ENCODE measurements around the gene GBP1. TPM values are rescaled to one million over a fixed set of nuclear protein-coding genes. Genes with fewer than 3 reads are reported as not detected.
"Not testable (repeated sequence)": the region's sequence is repeated elsewhere in the genome, so short reads cannot be mapped to it uniquely, and the experiment has no call there.

GBP1 gene
- total RNA-seq, 1 experiment from 2014 or later: 10.4 TPM

- no peak for DNase-seq (ENCODE audit: unreplicated experiment)
- Mint-ChIP-seq H3K4me3 (ENCODE audit: unreplicated experiment) (no peak overlapping the region), H3K4me1 (ENCODE audit: insufficient read depth, unreplicated experiment) (no peaks in the 10 kb centered on the region), H3K36me3 (ENCODE audit: insufficient read depth, unreplicated experiment) (peaks cover 42% of the 10 kb centered on the region), H3K9me3 (ENCODE audit: unreplicated experiment) (no peaks in the 10 kb centered on the region), H3K27me3 (ENCODE audit: insufficient read depth, unreplicated experiment) (no peaks in the 10 kb centered on the region), H3K27ac (ENCODE audit: low read depth, unreplicated experiment) (no peak overlapping the region)
- TF ChIP-seq CTCF (IDR thresholded peaks at IDR 0.05; ENCODE audit: unreplicated experiment): no peak
- BruUV-seq (replicated peaks): no TSS peak
- ChIA-PET CTCF (no interaction called here), POLR2A (interaction anchor here (0.9 kb wide), 1 partner anchor 14 kb away, joined by 5 read pairs; the partner anchor contains the start of gene GBP1)
- intact Hi-C loops (cut with micrococcal nuclease): no loop called here
These were observed 14.4 kb downstream of the GBP1 start for GRCh38 chr1:89050649-89051033.

- H3K9me3 Mint-ChIP-seq (ENCODE audit: unreplicated experiment); H3K4me1 Mint-ChIP-seq (ENCODE audit: insufficient read depth, unreplicated experiment); CTCF ChIA-PET; H3K4me3 Mint-ChIP-seq (ENCODE audit: unreplicated experiment); DNase-seq (ENCODE audit: unreplicated experiment); H3K27ac Mint-ChIP-seq (ENCODE audit: low read depth, unreplicated experiment); H3K27me3 Mint-ChIP-seq (ENCODE audit: insufficient read depth, unreplicated experiment); BruUV-seq (replicated peaks); intact Hi-C loops (cut with micrococcal nuclease): not testable (repeated sequence)
- POLR2A ChIA-PET: interaction anchor here (0.9 kb wide), 1 partner anchor 15 kb away, joined by 5 read pairs; the partner anchor contains the start of gene GBP1
- peaks cover 37% of the 10 kb centered on the region for H3K36me3 Mint-ChIP-seq (ENCODE audit: insufficient read depth, unreplicated experiment)
These were observed 14.9 kb downstream of the GBP1 start for GRCh38 chr1:89049901-89050648.

GRCh38 chr1:89049187-89049586 lies 15.8 kb downstream of the GBP1 start:
- BruUV-seq (replicated peaks); H3K27ac Mint-ChIP-seq (ENCODE audit: low read depth, unreplicated experiment); intact Hi-C loops (cut with micrococcal nuclease); DNase-seq (ENCODE audit: unreplicated experiment); H3K4me3 Mint-ChIP-seq (ENCODE audit: unreplicated experiment); H3K9me3 Mint-ChIP-seq (ENCODE audit: unreplicated experiment); H3K27me3 Mint-ChIP-seq (ENCODE audit: insufficient read depth, unreplicated experiment); H3K4me1 Mint-ChIP-seq (ENCODE audit: insufficient read depth, unreplicated experiment): not testable (repeated sequence)
- ChIA-PET CTCF (interaction anchor here (0.7 kb wide), 1 partner anchor 407 kb away, joined by 3 read pairs; no protein-coding TSS in a partner anchor), POLR2A (interaction anchor here (0.6 kb wide), 1 partner anchor 27 kb away, joined by 3 read pairs; no protein-coding TSS in a partner anchor)
- peaks cover 34% of the 10 kb centered on the region for H3K36me3 Mint-ChIP-seq (ENCODE audit: insufficient read depth, unreplicated experiment)

GRCh38 chr1:89047734-89048133 lies 17.3 kb downstream of the GBP1 start:
- H3K9me3 Mint-ChIP-seq (ENCODE audit: unreplicated experiment): peaks cover 5% of the 10 kb centered on the region
- no peak for TF ChIP-seq CTCF (IDR thresholded peaks at IDR 0.05; ENCODE audit: unreplicated experiment)
- no TSS peak for BruUV-seq (replicated peaks)
- CTCF ChIA-PET: no interaction called here
- no peak for DNase-seq (ENCODE audit: unreplicated experiment)
- no peak overlapping the region for H3K4me3 Mint-ChIP-seq (ENCODE audit: unreplicated experiment)
- no peaks in the 10 kb centered on the region for H3K4me1 Mint-ChIP-seq (ENCODE audit: insufficient read depth, unreplicated experiment)
- intact Hi-C loops (cut with micrococcal nuclease): no loop called here
- no peaks in the 10 kb centered on the region for H3K27me3 Mint-ChIP-seq (ENCODE audit: insufficient read depth, unreplicated experiment)
- no peak overlapping the region for H3K27ac Mint-ChIP-seq (ENCODE audit: low read depth, unreplicated experiment)
- POLR2A ChIA-PET: no interaction called here
- H3K36me3 Mint-ChIP-seq (ENCODE audit: insufficient read depth, unreplicated experiment): peaks cover 25% of the 10 kb centered on the region

DNA sequence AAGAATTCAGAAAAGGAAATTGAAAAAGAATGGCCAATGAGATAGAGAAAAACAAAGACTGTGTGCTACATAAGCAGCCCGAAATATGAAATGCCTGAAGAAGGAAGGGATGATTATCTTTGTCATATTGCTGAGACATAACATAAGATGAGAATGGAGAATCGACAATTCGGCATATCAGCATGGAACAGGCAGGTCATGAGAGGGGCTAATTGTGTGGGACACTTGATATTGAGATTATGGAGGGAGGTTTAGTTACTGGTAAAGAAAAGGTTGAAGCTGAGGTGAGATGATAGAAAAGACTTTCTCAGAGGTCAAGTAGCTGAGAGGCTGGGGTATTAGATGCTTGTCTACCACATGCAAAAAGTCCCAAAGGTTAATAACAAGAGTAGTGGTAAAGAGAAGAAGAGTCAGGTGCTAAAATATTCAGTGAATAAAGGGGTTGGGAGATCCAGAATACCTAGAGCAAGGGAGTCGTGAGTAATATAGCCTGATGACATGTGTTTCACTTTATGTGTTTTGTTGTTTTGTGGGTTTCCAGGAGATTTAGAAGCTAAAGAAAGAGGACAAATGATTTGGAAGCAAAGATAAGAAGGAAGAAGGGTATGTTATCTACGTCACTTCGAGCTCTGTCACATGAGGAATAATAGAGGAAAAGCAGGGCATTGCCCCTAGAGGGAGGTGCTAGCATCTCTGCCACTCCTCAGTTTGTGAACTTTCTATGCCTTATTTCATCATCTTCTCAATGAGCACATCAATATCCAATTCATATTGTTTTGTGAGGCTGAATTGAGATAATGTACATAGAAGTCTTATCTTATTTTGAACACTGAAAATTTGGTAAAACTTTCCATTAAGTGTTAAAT lies 18.5 kb downstream of the GBP1 start:
- peaks cover 16% of the 10 kb centered on the region for H3K36me3 Mint-ChIP-seq (ENCODE audit: insufficient read depth, unreplicated experiment)
- H3K4me3 Mint-ChIP-seq (ENCODE audit: unreplicated experiment); H3K4me1 Mint-ChIP-seq (ENCODE audit: insufficient read depth, unreplicated experiment); H3K9me3 Mint-ChIP-seq (ENCODE audit: unreplicated experiment); BruUV-seq (replicated peaks); H3K27me3 Mint-ChIP-seq (ENCODE audit: insufficient read depth, unreplicated experiment); intact Hi-C loops (cut with micrococcal nuclease); H3K27ac Mint-ChIP-seq (ENCODE audit: low read depth, unreplicated experiment); DNase-seq (ENCODE audit: unreplicated experiment): not testable (repeated sequence)
- POLR2A ChIA-PET: interaction anchor here (0.6 kb wide), 1 partner anchor 421 kb away, joined by 3 read pairs; no protein-coding TSS in a partner anchor
- CTCF ChIA-PET: interaction anchor here (0.6 to 0.8 kb wide), 2 partner anchors 192 to 852 kb away, joined by 4 read pairs; no protein-coding TSS in a partner anchor

All from MCF 10A (cell line).